Nephron (organoid): ENCODE results near the gene FAM227A.

ENCODE experiments used
- H3K27ac Mint-ChIP-seq, 3 experiments: 2 replicates each; pipeline ENCODE4 v1.8.0; 2020; ENCODE audit warnings: mixed read lengths in 3 of 3, mild to moderate bottlenecking in 2 of 3, moderate library complexity in 1 of 3
- H3K27me3 Mint-ChIP-seq: 2 replicates; pipeline ENCODE4 v1.8.0; 2021; ENCODE audit warnings: low read depth, mild to moderate bottlenecking, moderate library complexity, mixed read lengths
- H3K36me3 Mint-ChIP-seq: 2 replicates; pipeline ENCODE4 v1.8.0; 2020; ENCODE audit warnings: low read depth, mixed read lengths
- H3K4me1 Mint-ChIP-seq: 2 replicates; pipeline ENCODE4 v1.8.0; 2020; ENCODE audit warnings: mixed read lengths
- H3K4me3 Mint-ChIP-seq, 3 experiments: 2 replicates each; pipeline ENCODE4 v1.8.0; 2020; ENCODE audit warnings: mild to moderate bottlenecking in 3 of 3, mixed read lengths in 3 of 3, moderate library complexity in 2 of 3
- H3K9me3 Mint-ChIP-seq: 2 replicates; pipeline ENCODE4 v1.8.0; 2020; ENCODE audit warnings: mixed read lengths
- TF ChIP-seq, protein P1 (sequence below), 3 experiments: fragments of 200-600 bp; sonication (generic); IDR thresholded peaks; one replicate each; pipeline ENCODE4 v1.5.0; 2021; ENCODE audit warnings: antibody characterized with exemption in 3 of 3; ENCODE audit not compliant: unreplicated experiment in 3 of 3

Gene FAM227A

GRCh38 chr22:38570779-38571364 lies 85.3 kb downstream of the FAM227A start:
- Mint-ChIP-seq H3K27ac (peak overlapping the region; percentile 60 to 88 (median 81)), H3K27me3 (peaks cover 7% of the 10 kb centered on the region), H3K9me3 (no peaks in the 10 kb centered on the region), H3K36me3 (no peaks in the 10 kb centered on the region), H3K4me3 (peak overlapping the region; percentile 91 to 93 (median 92)), H3K4me1 (peaks cover 43% of the 10 kb centered on the region)
- TF ChIP-seq, protein P1, sequence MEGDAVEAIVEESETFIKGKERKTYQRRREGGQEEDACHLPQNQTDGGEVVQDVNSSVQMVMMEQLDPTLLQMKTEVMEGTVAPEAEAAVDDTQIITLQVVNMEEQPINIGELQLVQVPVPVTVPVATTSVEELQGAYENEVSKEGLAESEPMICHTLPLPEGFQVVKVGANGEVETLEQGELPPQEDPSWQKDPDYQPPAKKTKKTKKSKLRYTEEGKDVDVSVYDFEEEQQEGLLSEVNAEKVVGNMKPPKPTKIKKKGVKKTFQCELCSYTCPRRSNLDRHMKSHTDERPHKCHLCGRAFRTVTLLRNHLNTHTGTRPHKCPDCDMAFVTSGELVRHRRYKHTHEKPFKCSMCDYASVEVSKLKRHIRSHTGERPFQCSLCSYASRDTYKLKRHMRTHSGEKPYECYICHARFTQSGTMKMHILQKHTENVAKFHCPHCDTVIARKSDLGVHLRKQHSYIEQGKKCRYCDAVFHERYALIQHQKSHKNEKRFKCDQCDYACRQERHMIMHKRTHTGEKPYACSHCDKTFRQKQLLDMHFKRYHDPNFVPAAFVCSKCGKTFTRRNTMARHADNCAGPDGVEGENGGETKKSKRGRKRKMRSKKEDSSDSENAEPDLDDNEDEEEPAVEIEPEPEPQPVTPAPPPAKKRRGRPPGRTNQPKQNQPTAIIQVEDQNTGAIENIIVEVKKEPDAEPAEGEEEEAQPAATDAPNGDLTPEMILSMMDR (IDR thresholded peaks at IDR 0.05; ENCODE audit: unreplicated experiment in 3 of 3): no peak

DNA sequence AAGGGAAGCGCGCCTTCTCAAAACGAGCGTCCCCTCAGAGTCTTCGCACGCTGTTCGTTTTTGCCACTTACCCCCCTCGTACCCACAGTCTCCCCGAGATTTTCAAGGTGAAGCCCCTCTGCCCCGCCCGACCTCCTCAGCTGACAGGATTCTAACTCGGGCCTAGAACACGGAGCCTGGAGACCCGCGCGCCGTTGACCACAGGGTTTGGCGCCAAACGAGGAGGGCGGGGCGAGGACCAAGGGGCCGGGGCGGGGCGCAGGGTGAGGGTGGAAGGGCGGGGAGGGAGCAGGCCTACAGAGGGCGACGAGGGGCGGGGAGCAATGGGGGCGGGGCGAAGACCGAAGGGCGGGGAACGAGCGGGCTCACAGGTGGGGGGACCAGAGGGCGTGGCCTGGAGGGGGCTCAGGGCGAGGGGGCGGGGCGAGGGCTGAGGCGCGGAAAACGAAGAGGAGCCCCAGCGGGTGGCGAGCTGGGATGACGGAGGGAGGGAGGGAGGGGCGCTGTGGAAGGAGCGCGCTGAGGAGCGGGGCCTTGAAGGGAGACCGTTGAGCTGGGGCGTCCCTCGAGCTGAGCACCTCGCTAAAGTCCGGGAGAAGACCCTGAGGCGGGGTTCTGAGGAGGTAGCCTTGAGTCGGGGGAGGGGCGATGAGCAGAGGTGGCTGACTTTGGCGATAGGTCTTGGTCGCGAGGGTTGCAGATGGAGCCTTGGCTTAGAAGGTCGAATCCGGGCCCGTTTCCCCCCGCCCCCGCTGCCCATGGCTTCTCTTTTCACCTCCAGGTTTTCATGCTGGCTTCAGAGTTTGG lies 86.0 kb downstream of the FAM227A start, which contains the start of gene DMC1:
DMC1 (minus strand) TSS at position 212 of the 807 bp plus-strand sequence. CDS start 1,927 bp downstream, outside the sequence.
- Mint-ChIP-seq H3K9me3 (no peaks in the 10 kb centered on the region), H3K27me3 (peaks cover 7% of the 10 kb centered on the region), H3K4me1 (peaks cover 47% of the 10 kb centered on the region), H3K27ac (peak within 1 kb of the TSS; percentile 70 to 88 (median 81)), H3K36me3 (no peaks in the 10 kb centered on the region), H3K4me3 (peak within 1 kb of the TSS; percentile 91 to 93 (median 92))
- TF ChIP-seq, protein P1 (IDR thresholded peaks at IDR 0.05; ENCODE audit: unreplicated experiment in 3 of 3): no peak

- TF ChIP-seq, protein P1 (IDR thresholded peaks at IDR 0.05; ENCODE audit: unreplicated experiment in 3 of 3): no peak
- H3K27me3 Mint-ChIP-seq: peaks cover 7% of the 10 kb centered on the region
- peak overlapping the region; percentile 91 to 93 (median 92) for H3K4me3 Mint-ChIP-seq
- peaks cover 47% of the 10 kb centered on the region for H3K4me1 Mint-ChIP-seq
- no peaks in the 10 kb centered on the region for H3K9me3 Mint-ChIP-seq
- H3K36me3 Mint-ChIP-seq: no peaks in the 10 kb centered on the region
- H3K27ac Mint-ChIP-seq: peak overlapping the region in 2 of 3 experiments; percentile 70 to 81
These were observed 86.8 kb downstream of the FAM227A start for GRCh38 chr22:38569181-38569971.

DNA sequence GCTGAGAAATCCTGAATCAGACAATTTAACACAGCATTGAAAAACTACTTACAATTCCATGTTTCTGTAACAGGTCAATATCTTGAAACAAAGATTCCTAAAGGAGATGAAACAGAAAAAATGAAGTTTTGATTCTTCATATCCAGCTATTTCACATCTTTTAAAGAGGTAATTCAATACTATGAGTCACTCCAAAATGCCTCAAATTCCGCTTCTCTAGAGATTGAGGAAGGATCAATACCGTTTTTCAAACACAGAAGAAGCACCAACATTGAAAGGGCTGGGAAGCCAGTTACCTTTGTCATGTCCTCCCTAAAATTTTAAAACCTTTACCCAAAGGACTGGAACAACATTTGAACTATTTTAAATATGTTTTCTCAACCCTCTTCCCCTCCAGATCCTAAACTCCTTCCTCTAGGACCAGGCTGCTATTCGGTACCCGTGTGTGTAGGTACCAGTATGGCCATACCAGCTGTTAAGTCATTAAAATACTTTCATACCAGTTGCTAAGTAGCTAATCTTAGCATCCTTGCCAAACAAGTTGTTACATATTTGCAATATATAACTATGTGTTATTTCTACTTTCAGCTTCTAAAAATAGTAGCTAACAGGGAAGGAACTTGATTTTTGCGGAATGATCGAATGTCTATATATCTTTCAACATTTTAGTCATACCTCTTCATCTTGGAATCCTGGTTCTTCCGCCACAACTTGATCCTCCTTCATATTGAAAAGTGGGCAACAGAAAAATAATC lies 88.5 kb downstream of the FAM227A start:
- peak overlapping the region; percentile 39 to 74 (median 54) for H3K27ac Mint-ChIP-seq
- TF ChIP-seq, protein P1 (IDR thresholded peaks at IDR 0.05; ENCODE audit: unreplicated experiment in 3 of 3): no peak
- peaks cover 4% of the 10 kb centered on the region for H3K27me3 Mint-ChIP-seq
- no peaks in the 10 kb centered on the region for H3K9me3 Mint-ChIP-seq
- peaks cover 47% of the 10 kb centered on the region for H3K4me1 Mint-ChIP-seq
- peak overlapping the region in 2 of 3 experiments; percentile 70 to 80 for H3K4me3 Mint-ChIP-seq
- H3K36me3 Mint-ChIP-seq: no peaks in the 10 kb centered on the region

DNA sequence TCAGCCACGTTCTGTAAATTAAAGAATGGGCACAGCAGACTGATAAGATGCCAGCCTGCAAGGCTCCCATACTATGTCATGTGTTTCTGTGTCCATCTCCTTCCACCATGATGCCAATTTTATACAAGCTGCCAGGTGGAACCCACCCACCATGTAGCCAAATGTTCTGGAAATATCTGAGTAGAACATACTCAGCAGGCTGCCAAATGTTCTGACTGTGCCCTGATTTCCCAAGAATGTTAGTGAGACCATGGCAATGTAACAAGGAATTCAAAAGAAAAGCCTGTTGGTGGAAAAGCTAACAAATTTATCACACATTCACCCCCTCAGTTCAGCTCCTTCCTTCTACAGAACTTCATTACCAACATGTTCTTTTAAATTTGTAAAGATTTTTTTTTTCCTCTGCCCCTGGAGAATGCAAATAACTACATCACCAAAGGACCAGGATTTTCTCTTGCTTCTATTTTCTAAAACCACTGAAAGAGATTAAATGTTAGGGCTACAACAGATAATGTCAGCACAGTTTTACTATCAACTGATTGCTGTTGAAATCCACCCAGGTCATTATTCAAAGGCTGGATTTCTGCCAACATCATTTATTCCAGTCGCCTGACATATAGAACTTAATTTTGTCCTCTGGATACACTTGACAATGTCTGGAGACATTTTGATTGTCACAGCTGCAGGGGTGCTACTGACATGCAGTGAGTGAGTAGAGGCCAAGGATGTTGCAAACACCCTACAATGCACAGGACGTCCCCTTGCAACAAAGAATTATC lies 89.3 kb downstream of the FAM227A start:
- no peaks in the 10 kb centered on the region for H3K36me3 Mint-ChIP-seq
- H3K4me3 Mint-ChIP-seq: peak overlapping the region in 2 of 3 experiments; percentile 70 to 80
- no peaks in the 10 kb centered on the region for H3K9me3 Mint-ChIP-seq
- H3K27me3 Mint-ChIP-seq: no peaks in the 10 kb centered on the region
- TF ChIP-seq, protein P1 (IDR thresholded peaks at IDR 0.05; ENCODE audit: unreplicated experiment in 3 of 3): no peak
- peaks cover 47% of the 10 kb centered on the region for H3K4me1 Mint-ChIP-seq
- peak overlapping the region; percentile 39 to 74 (median 54) for H3K27ac Mint-ChIP-seq
